Kidney epithelial cell (primary cell): Measurements from ENCODE around the gene TYW5. TPM values are rescaled to one million over a fixed set of nuclear protein-coding genes. Genes with fewer than 3 reads are reported as not detected.

Source experiments
- DNase-seq: peaks from one replicate; pipeline ENCODE4 v3.0.0-alpha.2; 2010; ENCODE audit warnings: low read depth
- H3K27me3 ChIP-seq: 2 replicates; pipeline ENCODE4 v1.6.0; 2011; ENCODE audit warnings: low read length; ENCODE audit not compliant: control insufficient read depth, insufficient read depth
- H3K36me3 ChIP-seq: 2 replicates; pipeline ENCODE4 v1.5.1; 2011; ENCODE audit warnings: low read length; ENCODE audit not compliant: control insufficient read depth, insufficient read depth
- H3K4me3 ChIP-seq: 2 replicates; pipeline ENCODE4 v1.5.1; 2011; ENCODE audit warnings: low read depth, mild to moderate bottlenecking, control low read depth, low read length
- CTCF ChIP-seq: IDR thresholded peaks from 2 replicates; pipeline ENCODE4 v1.5.1; 2011; ENCODE audit warnings: mild to moderate bottlenecking, moderate library complexity, low read length, control low read depth, inconsistent platforms; ENCODE audit not compliant: insufficient read depth, poor library complexity, severe bottlenecking
- total RNA-seq: library from RNA; depleted of rRNA; stranded (reverse); fragments of >200 nt; gene quantifications from 2 replicates; pipeline ENCODE4 v1.2.3, GENCODE V29; 2015

The TYW5 gene
- total RNA-seq, 1 donor from 2014 or later, result 9.0 TPM

GRCh38 chr2:199982126-199982843 lies 27.0 kb upstream of the TYW5 start:
- H3K36me3 ChIP-seq, result no peaks in the 10 kb centered on the region
- no peak overlapping the region for H3K4me3 ChIP-seq
- no peak for DNase-seq
- H3K27me3 ChIP-seq, result no peaks in the 10 kb centered on the region
- TF ChIP-seq CTCF, result no peak

GRCh38 chr2:199979832-199980628 lies 24.7 kb upstream of the TYW5 start:
- no peaks in the 10 kb centered on the region for H3K36me3 ChIP-seq
- DNase-seq, result no peak
- no peaks in the 10 kb centered on the region for H3K27me3 ChIP-seq
- H3K4me3 ChIP-seq, result no peak overlapping the region
- TF ChIP-seq CTCF, result peak; percentile 72

- Histone ChIP-seq H3K27me3 (no peaks in the 10 kb centered on the region), H3K4me3 (no peak overlapping the region), H3K36me3 (no peaks in the 10 kb centered on the region)
- no peak for TF ChIP-seq CTCF
- DNase-seq, result no peak
Observed at GRCh38 chr2:199979398-199979797, 24.1 kb upstream of the TYW5 start.

- Histone ChIP-seq H3K27me3 (no peaks in the 10 kb centered on the region), H3K4me3 (no peak overlapping the region), H3K36me3 (no peaks in the 10 kb centered on the region)
- TF ChIP-seq CTCF, result no peak
- peak; percentile 67 for DNase-seq
Observed at GRCh38 chr2:199977984-199978415, 22.7 kb upstream of the TYW5 start.

GRCh38 chr2:199975273-199975895 lies 20.1 kb upstream of the TYW5 start:
- Histone ChIP-seq H3K36me3 (no peaks in the 10 kb centered on the region), H3K4me3 (no peak overlapping the region), H3K27me3 (no peaks in the 10 kb centered on the region)
- TF ChIP-seq CTCF, result no peak
- DNase-seq, result no peak
